PFSK-1 (cell line): ENCODE data around the gene OTUD5.

Experiments
- FOXP2 ChIP-seq: optimal IDR thresholded peaks from 2 replicates; pipeline ENCODE3; 2011; ENCODE audit warnings: borderline replicate concordance, control low read depth, inconsistent platforms; ENCODE audit not compliant: insufficient read depth; ENCODE audit errors: extremely low read length, extremely low read depth
- POLR2AphosphoS5 ChIP-seq: IDR thresholded peaks from 2 replicates; pipeline ENCODE4 v1.6.1; 2012; ENCODE audit warnings: low read depth, mild to moderate bottlenecking, control low read depth, low read length, moderate library complexity
- SIN3A ChIP-seq: IDR thresholded peaks from 2 replicates; pipeline ENCODE4 v1.6.1; 2012; ENCODE audit warnings: mild to moderate bottlenecking, low read length, moderate library complexity, borderline replicate concordance; ENCODE audit not compliant: insufficient read depth
- TAF1 ChIP-seq: IDR thresholded peaks from 2 replicates; pipeline ENCODE4 v1.6.1; 2012; ENCODE audit warnings: low read length, control low read depth, borderline replicate concordance; ENCODE audit not compliant: insufficient read depth
- TF ChIP-seq, protein P1 (sequence below), 2 experiments: IDR thresholded peaks; 2 replicates each; pipeline versions ENCODE4 v1.6.1 to v1.8.0; 2011 to 2012; ENCODE audit warnings: low read depth in 2 of 2, low read length in 2 of 2, control low read depth in 1 of 2, inconsistent platforms in 1 of 2, mild to moderate bottlenecking in 1 of 2, moderate library complexity in 1 of 2; ENCODE audit not compliant: insufficient read depth in 1 of 2

Gene OTUD5

DNA sequence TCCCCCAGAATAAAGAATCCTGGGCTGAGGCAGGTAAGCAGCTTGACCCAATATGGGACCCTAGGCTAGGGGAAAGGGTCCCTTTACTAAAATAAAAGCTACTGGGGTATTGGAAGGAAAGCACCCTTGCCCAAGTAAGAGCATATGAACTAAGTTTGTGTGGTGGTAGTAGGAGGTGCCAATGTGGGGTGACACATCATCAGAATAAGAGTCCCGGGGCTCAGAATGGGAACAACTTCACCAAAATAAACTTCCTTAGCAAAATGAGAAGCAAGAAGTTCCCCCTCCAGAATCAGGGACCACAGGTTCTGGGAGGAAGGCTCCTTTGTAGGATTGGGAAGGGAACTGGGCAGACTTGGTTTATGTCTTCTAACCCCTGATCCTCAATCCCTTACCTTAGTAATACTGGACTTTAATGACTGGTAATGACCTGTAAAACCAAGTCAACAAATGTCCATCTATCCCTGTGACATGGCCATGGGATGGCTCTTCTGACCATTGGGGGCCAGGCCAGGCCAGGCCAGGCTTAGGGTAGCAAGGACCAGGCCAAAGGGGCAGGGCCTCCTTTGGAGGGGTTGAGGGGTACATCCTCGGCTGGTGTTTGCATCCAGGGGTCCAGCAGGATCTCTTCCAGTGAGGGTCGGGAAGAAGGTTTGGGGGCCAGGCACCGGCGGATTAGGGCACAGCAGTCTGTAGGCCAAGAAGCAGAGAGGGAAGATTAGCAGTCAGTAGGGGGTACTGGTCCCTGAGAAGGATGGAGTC, 43.6 kb downstream of the OTUD5 start:
- TF ChIP-seq TAF1 (no peak), POLR2AphosphoS5 (no peak), SIN3A (no peak), FOXP2 (no peak)
- TF ChIP-seq, protein P1, sequence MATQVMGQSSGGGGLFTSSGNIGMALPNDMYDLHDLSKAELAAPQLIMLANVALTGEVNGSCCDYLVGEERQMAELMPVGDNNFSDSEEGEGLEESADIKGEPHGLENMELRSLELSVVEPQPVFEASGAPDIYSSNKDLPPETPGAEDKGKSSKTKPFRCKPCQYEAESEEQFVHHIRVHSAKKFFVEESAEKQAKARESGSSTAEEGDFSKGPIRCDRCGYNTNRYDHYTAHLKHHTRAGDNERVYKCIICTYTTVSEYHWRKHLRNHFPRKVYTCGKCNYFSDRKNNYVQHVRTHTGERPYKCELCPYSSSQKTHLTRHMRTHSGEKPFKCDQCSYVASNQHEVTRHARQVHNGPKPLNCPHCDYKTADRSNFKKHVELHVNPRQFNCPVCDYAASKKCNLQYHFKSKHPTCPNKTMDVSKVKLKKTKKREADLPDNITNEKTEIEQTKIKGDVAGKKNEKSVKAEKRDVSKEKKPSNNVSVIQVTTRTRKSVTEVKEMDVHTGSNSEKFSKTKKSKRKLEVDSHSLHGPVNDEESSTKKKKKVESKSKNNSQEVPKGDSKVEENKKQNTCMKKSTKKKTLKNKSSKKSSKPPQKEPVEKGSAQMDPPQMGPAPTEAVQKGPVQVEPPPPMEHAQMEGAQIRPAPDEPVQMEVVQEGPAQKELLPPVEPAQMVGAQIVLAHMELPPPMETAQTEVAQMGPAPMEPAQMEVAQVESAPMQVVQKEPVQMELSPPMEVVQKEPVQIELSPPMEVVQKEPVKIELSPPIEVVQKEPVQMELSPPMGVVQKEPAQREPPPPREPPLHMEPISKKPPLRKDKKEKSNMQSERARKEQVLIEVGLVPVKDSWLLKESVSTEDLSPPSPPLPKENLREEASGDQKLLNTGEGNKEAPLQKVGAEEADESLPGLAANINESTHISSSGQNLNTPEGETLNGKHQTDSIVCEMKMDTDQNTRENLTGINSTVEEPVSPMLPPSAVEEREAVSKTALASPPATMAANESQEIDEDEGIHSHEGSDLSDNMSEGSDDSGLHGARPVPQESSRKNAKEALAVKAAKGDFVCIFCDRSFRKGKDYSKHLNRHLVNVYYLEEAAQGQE (IDR thresholded peaks at IDR 0.05; ENCODE audit: insufficient read depth in 1 of 2, low read depth in 2 of 2, low read length in 2 of 2) = no peak

DNA sequence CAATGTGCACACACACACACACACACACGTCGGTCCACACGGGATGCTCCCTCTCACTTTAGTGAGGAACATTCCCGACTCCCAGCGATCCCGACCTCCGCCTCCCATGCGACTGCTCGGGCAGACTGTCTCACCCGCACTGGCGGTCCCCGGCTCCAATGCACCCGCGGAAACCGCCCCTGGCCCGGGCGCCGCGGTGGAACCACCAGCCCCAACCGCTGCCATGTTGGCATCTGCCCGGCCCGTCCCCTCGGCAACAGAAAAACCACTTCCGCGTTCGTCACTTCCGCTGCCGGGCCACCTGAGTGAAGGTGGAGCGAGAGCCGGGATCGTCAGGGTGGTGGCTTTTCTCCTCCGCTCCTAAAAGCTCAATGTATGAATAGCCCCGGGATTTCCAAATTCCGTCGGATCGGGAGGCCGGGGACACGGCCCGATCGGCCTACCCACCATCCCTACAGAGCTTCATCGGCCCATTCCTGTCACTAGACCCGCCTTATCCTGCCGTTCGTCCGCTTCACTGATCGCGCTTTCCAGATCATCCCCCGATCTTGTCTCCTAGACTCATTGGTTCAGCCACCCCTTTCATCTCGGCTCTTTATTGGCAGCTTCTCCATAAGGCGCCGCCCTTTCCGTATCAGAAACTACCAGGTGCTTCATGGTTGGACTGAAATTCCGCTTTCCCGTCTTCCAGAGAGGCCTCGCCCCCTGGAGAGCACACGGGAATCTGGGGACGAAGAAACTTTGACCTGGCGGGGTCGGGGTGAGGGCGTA, 45.8 kb downstream of the OTUD5 start, which contains the start of gene SLC35A2:
TSS of gene SLC35A2 (minus strand) at position 235 of the 771 bp plus-strand sequence. CDS start at position 225, 10 bp downstream.
- TF ChIP-seq FOXP2 (no peak), POLR2AphosphoS5 (peak; percentile 74), SIN3A (peak; percentile 24; the same call in 1 of the 2 replicates), TAF1 (peak; percentile 61; the same call in 1 of the 2 replicates)
- TF ChIP-seq, protein P1 (IDR thresholded peaks at IDR 0.05; ENCODE audit: insufficient read depth in 1 of 2, low read depth in 2 of 2, low read length in 2 of 2) = no peak

DNA sequence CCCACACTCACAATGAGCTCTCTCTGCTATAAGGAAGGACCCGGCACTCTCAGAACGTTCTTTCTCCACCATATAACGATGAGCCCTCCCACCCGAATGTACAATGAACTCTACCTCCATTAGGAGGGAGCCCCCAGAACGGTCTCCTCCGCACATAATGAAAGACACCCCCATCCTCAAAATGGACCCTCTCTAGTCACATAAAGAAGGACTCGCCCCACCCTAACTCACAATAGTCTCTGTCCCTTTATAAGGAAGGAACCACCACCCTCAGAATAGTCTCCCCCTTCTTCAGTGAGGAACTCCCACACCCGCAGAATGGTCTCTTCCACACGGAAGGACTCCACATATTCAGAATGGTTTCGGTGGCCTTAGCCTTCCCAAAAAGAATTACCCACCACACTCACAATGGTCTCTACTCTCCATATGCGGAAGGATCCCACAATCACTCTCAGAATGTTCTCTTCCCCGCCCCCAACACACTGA, 46.4 kb downstream of the OTUD5 start:
- TF ChIP-seq FOXP2 (no peak), SIN3A (no peak), TAF1 (no peak), POLR2AphosphoS5 (no peak)
- TF ChIP-seq, protein P1 (IDR thresholded peaks at IDR 0.05; ENCODE audit: insufficient read depth in 1 of 2, low read depth in 2 of 2, low read length in 2 of 2) = no peak

DNA sequence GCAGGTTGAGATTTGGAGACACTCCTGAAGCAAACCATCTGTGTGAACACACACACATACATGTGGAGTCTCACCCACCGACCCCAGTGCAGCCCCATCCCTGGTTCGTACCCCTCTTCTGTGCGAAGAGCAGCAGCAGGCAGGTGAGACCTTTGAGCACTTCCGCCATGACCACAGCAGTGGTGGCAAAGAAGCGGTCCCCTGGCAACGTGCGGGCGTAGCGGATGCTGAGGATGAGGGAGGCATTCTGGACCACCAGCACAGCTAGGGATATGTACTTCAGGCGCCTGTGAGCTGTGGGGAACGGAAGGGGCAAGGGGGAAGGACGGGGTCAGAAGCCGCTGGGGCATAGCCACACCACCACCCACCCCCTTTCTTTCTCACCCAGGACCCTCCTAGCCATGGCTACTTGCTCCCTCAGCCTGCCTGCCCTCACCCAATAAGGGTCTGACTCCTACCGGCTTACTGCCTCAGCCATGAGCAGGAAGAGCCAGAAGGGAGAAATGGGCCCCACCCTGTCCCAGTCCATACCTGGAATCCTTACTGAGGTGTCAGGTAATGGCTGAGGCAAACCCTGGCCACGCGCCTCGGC, 47.6 kb downstream of the OTUD5 start:
- TF ChIP-seq FOXP2 = no peak

DNA sequence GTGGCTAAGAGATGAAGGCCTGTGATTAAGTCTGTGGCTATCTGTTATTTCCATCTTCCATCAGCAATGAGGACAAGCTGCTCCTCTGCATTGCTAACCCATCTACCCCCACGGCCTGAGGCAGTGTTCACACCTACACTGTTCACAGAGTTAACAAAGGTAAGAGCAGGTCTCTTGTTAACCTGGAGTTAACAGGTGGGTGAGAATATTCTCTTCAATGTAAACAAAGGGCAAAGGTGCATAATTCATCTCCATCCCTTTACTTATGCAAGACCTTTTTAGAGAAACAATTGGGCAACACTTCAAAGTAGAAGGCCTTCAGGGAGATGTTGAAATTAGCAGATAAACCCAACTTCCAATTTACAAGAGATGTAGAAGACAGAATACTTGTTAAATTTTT, 48.8 kb downstream of the OTUD5 start:
- no peak for TF ChIP-seq TAF1
- TF ChIP-seq, protein P1 (IDR thresholded peaks at IDR 0.05; ENCODE audit: insufficient read depth in 1 of 2, low read depth in 2 of 2, low read length in 2 of 2) = no peak
- no peak for TF ChIP-seq FOXP2
- TF ChIP-seq POLR2AphosphoS5 = no peak
- no peak for TF ChIP-seq SIN3A
